ENCODE data around the gene RAB3GAP2.
"Not testable (repeated sequence)": the region's sequence is repeated elsewhere in the genome, so short reads cannot be mapped to it uniquely, and the experiment has no call there.

Gene RAB3GAP2

DNA sequence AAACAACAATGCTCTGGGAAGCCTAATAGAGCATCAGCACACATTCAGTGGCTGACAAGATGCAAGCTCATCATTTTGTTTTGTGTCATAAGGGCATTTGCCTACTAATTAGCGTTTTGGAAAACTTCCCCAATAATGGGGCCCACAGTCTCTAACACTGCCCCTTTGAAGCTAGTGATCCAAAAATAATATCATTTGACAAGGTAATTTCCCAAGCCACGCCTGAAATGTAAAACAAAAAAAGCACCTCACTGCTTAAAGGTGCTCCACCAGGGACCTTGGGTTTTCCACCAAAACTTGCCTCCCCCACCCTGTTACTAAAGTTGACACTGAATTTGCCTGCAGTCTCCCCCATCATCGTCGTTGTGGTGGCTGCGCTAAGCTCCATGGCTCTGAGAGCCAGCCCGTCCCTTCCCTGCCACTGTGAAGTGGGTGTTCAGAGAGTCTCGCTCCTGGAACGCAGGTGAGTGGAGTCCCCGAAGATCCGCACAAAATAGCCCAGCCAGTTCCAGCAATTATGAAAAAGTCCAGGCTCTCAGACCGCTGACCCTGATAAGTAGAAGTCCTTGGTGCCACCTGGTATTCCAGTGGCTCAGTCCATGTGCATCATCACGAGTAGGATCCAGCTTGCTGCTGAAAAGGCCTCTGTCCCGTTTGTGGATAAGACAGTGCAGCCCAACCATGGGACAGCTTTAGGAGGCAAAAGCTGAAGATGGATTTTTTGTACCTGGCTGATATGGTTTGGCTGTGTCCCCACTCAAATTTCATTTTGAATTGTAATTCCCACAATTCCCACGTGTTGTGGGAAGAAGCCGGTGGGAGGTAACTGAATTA is 52.2 kb downstream of the RAB3GAP2 start:
- intact Hi-C loops (cut with micrococcal nuclease), result no loop called here
- Mint-ChIP-seq H3K27me3 (no peaks in the 10 kb centered on the region), H3K9me3 (no peaks in the 10 kb centered on the region), H3K4me1 (ENCODE audit: low read depth) (no peaks in the 10 kb centered on the region), H3K27ac (no peak overlapping the region), H3K36me3 (ENCODE audit: low read depth) (peaks cover 12% of the 10 kb centered on the region), H3K4me3 (no peak overlapping the region)

- Mint-ChIP-seq H3K9me3 (no peaks in the 10 kb centered on the region), H3K27me3 (no peaks in the 10 kb centered on the region), H3K27ac (no peak overlapping the region), H3K36me3 (ENCODE audit: low read depth) (peaks cover 12% of the 10 kb centered on the region), H3K4me1 (ENCODE audit: low read depth) (peaks cover 6% of the 10 kb centered on the region), H3K4me3 (no peak overlapping the region)
- intact Hi-C loops (cut with micrococcal nuclease), result no loop called here
Measured at GRCh38 chr1:220219136-220219442, 53.2 kb downstream of the RAB3GAP2 start.

DNA sequence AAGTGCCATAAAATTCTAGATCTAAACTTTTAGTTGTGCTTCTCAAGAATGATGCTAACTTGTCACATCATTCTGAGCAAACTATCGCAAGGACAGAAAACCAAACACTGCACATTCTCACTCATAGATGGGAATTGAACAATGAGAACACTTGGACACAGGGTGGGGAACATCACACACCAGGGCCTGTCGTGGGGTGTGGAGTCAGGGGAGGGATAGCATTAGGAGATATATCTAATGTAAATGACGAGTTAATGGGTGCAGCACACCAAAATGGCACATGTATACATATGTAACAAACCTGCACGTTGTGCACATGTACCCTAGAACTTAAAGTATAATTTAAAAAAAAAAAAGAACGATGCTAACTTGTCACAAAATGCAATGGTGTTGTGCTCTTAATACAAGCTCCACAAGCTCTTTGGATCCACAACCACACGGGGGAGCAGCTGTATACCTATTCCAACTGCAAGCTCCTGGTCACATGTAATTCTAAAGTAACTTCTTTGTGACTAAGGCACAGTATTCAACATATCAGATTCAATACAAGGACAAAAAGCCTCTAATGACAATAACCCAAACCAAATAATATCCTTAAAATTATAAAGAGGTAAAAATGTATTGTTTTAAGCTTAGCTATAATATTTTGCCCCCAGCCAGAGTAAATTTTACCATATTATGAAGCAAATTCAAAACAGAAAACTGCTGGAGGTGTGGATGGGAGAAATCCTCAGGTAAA is 53.7 kb downstream of the RAB3GAP2 start:
- H3K9me3 Mint-ChIP-seq; intact Hi-C loops (cut with micrococcal nuclease); H3K4me3 Mint-ChIP-seq; H3K4me1 Mint-ChIP-seq (ENCODE audit: low read depth); H3K27ac Mint-ChIP-seq; H3K27me3 Mint-ChIP-seq: not testable (repeated sequence)
- H3K36me3 Mint-ChIP-seq (ENCODE audit: low read depth), result peaks cover 15% of the 10 kb centered on the region

- H3K27me3 Mint-ChIP-seq, result no peaks in the 10 kb centered on the region
- H3K4me3 Mint-ChIP-seq, result no peak overlapping the region
- intact Hi-C loops (cut with micrococcal nuclease), result no loop called here
- no peak overlapping the region for H3K27ac Mint-ChIP-seq
- peaks cover 6% of the 10 kb centered on the region for H3K4me1 Mint-ChIP-seq (ENCODE audit: low read depth)
- H3K36me3 Mint-ChIP-seq (ENCODE audit: low read depth), result peaks cover 23% of the 10 kb centered on the region
- H3K9me3 Mint-ChIP-seq, result no peaks in the 10 kb centered on the region
Measured at GRCh38 chr1:220217383-220217988, 54.8 kb downstream of the RAB3GAP2 start.

- H3K4me1 Mint-ChIP-seq (ENCODE audit: low read depth), result peaks cover 6% of the 10 kb centered on the region
- no peak overlapping the region for H3K4me3 Mint-ChIP-seq
- H3K27me3 Mint-ChIP-seq, result no peaks in the 10 kb centered on the region
- intact Hi-C loops (cut with micrococcal nuclease), result no loop called here
- H3K9me3 Mint-ChIP-seq, result no peaks in the 10 kb centered on the region
- H3K36me3 Mint-ChIP-seq (ENCODE audit: low read depth), result peaks cover 48% of the 10 kb centered on the region
- no peak overlapping the region for H3K27ac Mint-ChIP-seq
Measured at GRCh38 chr1:220213382-220213983, 58.8 kb downstream of the RAB3GAP2 start.

DNA sequence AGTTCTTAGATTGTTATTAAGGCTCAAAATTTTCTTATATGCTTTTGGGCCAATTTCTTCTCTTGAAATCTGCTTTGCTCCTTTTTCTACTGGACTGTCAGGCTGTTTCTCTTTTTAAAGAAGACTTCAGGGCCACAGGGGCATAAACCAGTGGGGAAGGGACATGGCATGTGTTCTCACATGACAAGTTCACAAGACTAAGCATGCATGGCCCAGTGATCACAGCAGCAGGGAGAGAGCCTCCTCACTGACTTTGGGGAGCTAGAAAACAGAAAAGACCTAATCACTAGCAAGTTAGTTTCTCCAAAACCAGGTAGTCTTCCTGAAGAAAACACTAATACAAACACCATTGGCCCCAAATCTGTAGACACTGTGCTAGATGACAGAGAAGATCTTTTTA is 64.8 kb downstream of the RAB3GAP2 start:
- intact Hi-C loops (cut with micrococcal nuclease), result no loop called here
- H3K4me3 Mint-ChIP-seq, result no peak overlapping the region
- H3K36me3 Mint-ChIP-seq (ENCODE audit: low read depth), result peaks cover 80% of the 10 kb centered on the region
- H3K27ac Mint-ChIP-seq, result no peak overlapping the region
- H3K4me1 Mint-ChIP-seq (ENCODE audit: low read depth), result no peaks in the 10 kb centered on the region
- no peaks in the 10 kb centered on the region for H3K27me3 Mint-ChIP-seq
- no peaks in the 10 kb centered on the region for H3K9me3 Mint-ChIP-seq

DNA sequence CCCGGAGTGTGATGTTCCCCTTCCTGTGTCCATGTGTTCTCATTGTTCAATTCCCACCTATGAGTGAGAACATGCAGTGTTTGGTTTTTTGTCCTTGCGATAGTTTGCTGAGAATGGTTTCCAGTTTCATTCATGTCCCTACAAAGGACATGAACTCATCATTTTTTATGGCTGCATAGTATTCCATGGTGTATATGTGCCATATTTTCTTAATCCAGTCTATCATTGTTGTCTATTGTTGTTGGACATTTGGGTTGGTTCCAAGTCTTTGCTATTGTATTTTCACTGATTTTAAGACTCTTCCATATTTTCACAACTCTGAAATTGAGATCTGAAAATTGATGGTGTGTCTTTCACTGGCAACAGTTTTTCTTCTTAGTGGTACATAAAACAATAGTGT is 67.5 kb downstream of the RAB3GAP2 start:
- H3K27me3 Mint-ChIP-seq, result not testable (repeated sequence)

GRCh38 chr1:220203816-220204215 is 68.4 kb downstream of the RAB3GAP2 start:
- Mint-ChIP-seq H3K9me3 (no peaks in the 10 kb centered on the region), H3K27me3 (no peaks in the 10 kb centered on the region), H3K27ac (no peak overlapping the region), H3K4me3 (no peak overlapping the region), H3K4me1 (ENCODE audit: low read depth) (no peaks in the 10 kb centered on the region), H3K36me3 (ENCODE audit: low read depth) (peaks cover 59% of the 10 kb centered on the region)
- intact Hi-C loops (cut with micrococcal nuclease), result no loop called here

More for the DNA sequence above, 67.5 kb downstream of the RAB3GAP2 start:
- H3K36me3 Mint-ChIP-seq (ENCODE audit: low read depth), result peaks cover 68% of the 10 kb centered on the region
- H3K4me3 Mint-ChIP-seq; H3K4me1 Mint-ChIP-seq (ENCODE audit: low read depth); intact Hi-C loops (cut with micrococcal nuclease); H3K9me3 Mint-ChIP-seq; H3K27ac Mint-ChIP-seq: not testable (repeated sequence)

- no peaks in the 10 kb centered on the region for H3K27me3 Mint-ChIP-seq
- intact Hi-C loops (cut with micrococcal nuclease), result loop anchor here (10.0 kb wide), 1 partner anchor 576 kb away; no protein-coding TSS in a partner anchor
- no peaks in the 10 kb centered on the region for H3K9me3 Mint-ChIP-seq
- peaks cover 36% of the 10 kb centered on the region for H3K36me3 Mint-ChIP-seq (ENCODE audit: low read depth)
- no peak overlapping the region for H3K4me3 Mint-ChIP-seq
- no peaks in the 10 kb centered on the region for H3K4me1 Mint-ChIP-seq (ENCODE audit: low read depth)
- no peak overlapping the region for H3K27ac Mint-ChIP-seq
Measured at GRCh38 chr1:220198186-220199005, 73.9 kb downstream of the RAB3GAP2 start.

GRCh38 chr1:220195701-220196100 is 76.6 kb downstream of the RAB3GAP2 start:
- no peaks in the 10 kb centered on the region for H3K4me1 Mint-ChIP-seq (ENCODE audit: low read depth)
- no peak overlapping the region for H3K27ac Mint-ChIP-seq
- H3K27me3 Mint-ChIP-seq, result no peaks in the 10 kb centered on the region
- intact Hi-C loops (cut with micrococcal nuclease), result loop anchor here (10.0 kb wide), 1 partner anchor 579 kb away; no protein-coding TSS in a partner anchor
- H3K36me3 Mint-ChIP-seq (ENCODE audit: low read depth), result peaks cover 44% of the 10 kb centered on the region
- no peaks in the 10 kb centered on the region for H3K9me3 Mint-ChIP-seq
- H3K4me3 Mint-ChIP-seq, result no peak overlapping the region

- Mint-ChIP-seq H3K4me3 (no peak overlapping the region), H3K36me3 (ENCODE audit: low read depth) (peaks cover 70% of the 10 kb centered on the region), H3K27ac (no peak overlapping the region), H3K27me3 (no peaks in the 10 kb centered on the region), H3K4me1 (ENCODE audit: low read depth) (no peaks in the 10 kb centered on the region), H3K9me3 (no peaks in the 10 kb centered on the region)
- intact Hi-C loops (cut with micrococcal nuclease), result loop anchor here (10.0 kb wide), 1 partner anchor 585 kb away; no protein-coding TSS in a partner anchor
Measured at GRCh38 chr1:220189750-220190347, 82.4 kb downstream of the RAB3GAP2 start.

GRCh38 chr1:220188538-220188937 is 83.7 kb downstream of the RAB3GAP2 start:
- Mint-ChIP-seq H3K4me1 (ENCODE audit: low read depth) (no peaks in the 10 kb centered on the region), H3K36me3 (ENCODE audit: low read depth) (peaks cover 60% of the 10 kb centered on the region), H3K9me3 (no peaks in the 10 kb centered on the region), H3K27ac (no peak overlapping the region), H3K27me3 (no peaks in the 10 kb centered on the region), H3K4me3 (no peak overlapping the region)
- intact Hi-C loops (cut with micrococcal nuclease), result no loop called here

- no peaks in the 10 kb centered on the region for H3K9me3 Mint-ChIP-seq
- H3K27me3 Mint-ChIP-seq, result no peaks in the 10 kb centered on the region
- H3K4me1 Mint-ChIP-seq (ENCODE audit: low read depth), result no peaks in the 10 kb centered on the region
- H3K27ac Mint-ChIP-seq, result no peak overlapping the region
- no peak overlapping the region for H3K4me3 Mint-ChIP-seq
- H3K36me3 Mint-ChIP-seq (ENCODE audit: low read depth), result peaks cover 57% of the 10 kb centered on the region
- intact Hi-C loops (cut with micrococcal nuclease), result no loop called here
Measured at GRCh38 chr1:220186752-220187151, 85.5 kb downstream of the RAB3GAP2 start.
